Upper lobe of right lung (tissue), 1 donor: ENCODE data around the gene BAD. TPM values are rescaled to one million over a fixed set of nuclear protein-coding genes. Genes with fewer than 3 reads are reported as not detected.

Experiments used
- ATAC-seq: fragments of 200-7000 bp; cut with Tn5 transposase; one replicate; pipeline ENCODE4 v1.9.1; 2020; ENCODE audit warnings: mild to moderate bottlenecking, moderate library complexity
- DNase-seq: peaks from one replicate; pipeline ENCODE4 v3.0.0-alpha.2; 2020
- H3K27ac ChIP-seq: fragments of 200-600 bp; one replicate; pipeline ENCODE4 v1.8.0; 2022
- H3K27me3 ChIP-seq: fragments of 200-600 bp; one replicate; pipeline ENCODE4 v1.8.0; 2022; ENCODE audit warnings: mild to moderate bottlenecking
- H3K36me3 ChIP-seq: fragments of 200-600 bp; one replicate; pipeline ENCODE4 v1.8.0; 2022
- H3K4me1 ChIP-seq: fragments of 200-600 bp; one replicate; pipeline ENCODE4 v1.8.0; 2022
- H3K4me3 ChIP-seq: fragments of 200-600 bp; one replicate; pipeline ENCODE4 v1.8.0; 2022; ENCODE audit warnings: mild to moderate bottlenecking
- H3K9me3 ChIP-seq: fragments of 200-600 bp; one replicate; pipeline ENCODE4 v1.8.0; 2022
- CTCF ChIP-seq: fragments of 200-600 bp; IDR thresholded peaks from one replicate; pipeline ENCODE4 v1.8.0; 2022; ENCODE audit warnings: antibody characterized with exemption
- intact Hi-C: fragments of 100-400 bp; cut with DNase I; formaldehyde crosslinking; loops from one replicate; pipeline ENCODE4 v1.11.0; 2022
- total RNA-seq: library from RNA; stranded (reverse); fragmentation: NEBNext Ultra II Directional; extraction: Animal tissue kit (Norgen Biotek cat#: 25700); gene quantifications from one replicate; pipeline ENCODE4 v1.2.1, GENCODE V29; 2021
- donor health status: DM: no; HTN: yes; CAD: no; lungs with severe emphysema.

The BAD gene
- total RNA-seq, 1 donor from 2014 or later: 58.9 TPM

GRCh38 chr11:64253481-64253880, 31.0 kb downstream of the BAD start:
- H3K27me3 ChIP-seq: no peaks in the 10 kb centered on the region

GRCh38 chr11:64253043-64253442, 31.4 kb downstream of the BAD start:
- DNase-seq: peak; percentile 54
- Histone ChIP-seq H3K27me3 (no peaks in the 10 kb centered on the region), H3K9me3 (no peaks in the 10 kb centered on the region), H3K27ac (no peak overlapping the region), H3K4me1 (peaks cover 20% of the 10 kb centered on the region), H3K36me3 (peaks cover 31% of the 10 kb centered on the region), H3K4me3 (peak overlapping the region; percentile 89)
- ATAC-seq: no peak
- intact Hi-C loops: no loop called here
- no peak for TF ChIP-seq CTCF

More at GRCh38 chr11:64253481-64253880, 31.0 kb downstream of the BAD start:
- ATAC-seq (no peak), DNase-seq (peak; percentile 61)
- TF ChIP-seq CTCF: no peak
- H3K9me3 ChIP-seq: no peaks in the 10 kb centered on the region
- peaks cover 35% of the 10 kb centered on the region for H3K36me3 ChIP-seq
- intact Hi-C loops: no loop called here
- no peak overlapping the region for H3K4me3 ChIP-seq
- peaks cover 20% of the 10 kb centered on the region for H3K4me1 ChIP-seq
- no peak overlapping the region for H3K27ac ChIP-seq

- peak; percentile 30 for TF ChIP-seq CTCF
- Histone ChIP-seq H3K4me1 (peaks cover 26% of the 10 kb centered on the region), H3K27ac (peak overlapping the region; percentile 51), H3K27me3 (no peaks in the 10 kb centered on the region), H3K36me3 (peaks cover 25% of the 10 kb centered on the region), H3K9me3 (no peaks in the 10 kb centered on the region), H3K4me3 (peak overlapping the region; percentile 89)
- ATAC-seq: peak; percentile 62
- DNase-seq: peak; percentile 85
- intact Hi-C loops: no loop called here
Observed at GRCh38 chr11:64252003-64252872, 32.2 kb downstream of the BAD start.

- peak overlapping the region; percentile 89 for H3K4me3 ChIP-seq
- no peaks in the 10 kb centered on the region for H3K27me3 ChIP-seq
- no peak for TF ChIP-seq CTCF
- ATAC-seq: no peak
- H3K36me3 ChIP-seq: peaks cover 19% of the 10 kb centered on the region
- peak overlapping the region; percentile 72 for H3K27ac ChIP-seq
- no peak for DNase-seq
- intact Hi-C loops: no loop called here
- H3K9me3 ChIP-seq: no peaks in the 10 kb centered on the region
- peaks cover 26% of the 10 kb centered on the region for H3K4me1 ChIP-seq
Observed at GRCh38 chr11:64251753-64252002, 32.8 kb downstream of the BAD start.

GRCh38 chr11:64251016-64251752, 33.3 kb downstream of the BAD start, which contains the start of gene PLCB3:
PLCB3 (plus strand) TSS chr11:64251530; CDS start chr11:64251650, 120 bp downstream.
- Histone ChIP-seq H3K4me1 (peaks cover 26% of the 10 kb centered on the region), H3K9me3 (no peaks in the 10 kb centered on the region), H3K27me3 (no peaks in the 10 kb centered on the region), H3K27ac (peak within 1 kb of the TSS; percentile 72), H3K4me3 (peak within 1 kb of the TSS; percentile 89), H3K36me3 (peaks cover 14% of the 10 kb centered on the region)
- peak; percentile 66 for TF ChIP-seq CTCF
- intact Hi-C loops: no loop called here
- DNase-seq: peak; percentile 82
- peak; percentile 77 for ATAC-seq
